Activated B cell treated with CpG ODN at 0.5 μM for 24 hours (primary cell): ENCODE measurements around the gene CLTC. TPM values are rescaled to one million over a fixed set of nuclear protein-coding genes. Genes with fewer than 3 reads are reported as not detected.

ENCODE experiments used
- ATAC-seq: fragments of 200-7000 bp; cut with Tn5 transposase; one replicate; pipeline ENCODE4 v1.10.0; 2021; ENCODE audit warnings: low read depth, mild to moderate bottlenecking, moderate library complexity
- CTCF ChIA-PET: fragments of 350-600 bp; sonication (Branson Sonifier 250); formaldehyde crosslinking; loops from one replicate; lab custom pipeline; 2021; ENCODE audit warnings: antibody characterized with exemption; lab: Charles Lee
- POLR2A ChIA-PET: fragments of 350-600 bp; sonication (Branson Sonifier 250); formaldehyde crosslinking; loops from one replicate; lab custom pipeline; 2021; ENCODE audit warnings: antibody characterized with exemption; lab: Charles Lee
- DNase-seq: peaks from one replicate; pipeline ENCODE4 v3.0.0; 2022
- H3K27ac Mint-ChIP-seq: one replicate; pipeline ENCODE4 v1.8.0; 2020; ENCODE audit warnings: mixed read lengths
- H3K27me3 Mint-ChIP-seq: one replicate; pipeline ENCODE4 v1.8.0; 2021; ENCODE audit warnings: mixed read lengths
- H3K36me3 Mint-ChIP-seq: one replicate; pipeline ENCODE4 v1.8.0; 2021; ENCODE audit warnings: low read depth, mixed read lengths
- H3K4me1 Mint-ChIP-seq: one replicate; pipeline ENCODE4 v1.8.0; 2021; ENCODE audit warnings: mixed read lengths
- H3K4me3 Mint-ChIP-seq: one replicate; pipeline ENCODE4 v1.8.0; 2020; ENCODE audit warnings: mild to moderate bottlenecking, mixed read lengths
- H3K9me3 Mint-ChIP-seq: one replicate; pipeline ENCODE4 v1.8.0; 2020; ENCODE audit warnings: mixed read lengths
- intact Hi-C: fragments of 100-400 bp; cut with micrococcal nuclease; formaldehyde crosslinking; loops from one replicate; pipeline ENCODE4 v1.15.1; 2024
- total RNA-seq: library from RNA; stranded (reverse); gene quantifications from 2 replicates; pipeline ENCODE4 v1.2.3, GENCODE V29; 2022
- TF ChIP-seq, protein P1 (sequence below): fragments of 200-600 bp; IDR thresholded peaks from one replicate; pipeline ENCODE4 v1.8.0; 2022; ENCODE audit warnings: antibody characterized with exemption, mild to moderate bottlenecking

The CLTC gene
- total RNA-seq, 1 donor from 2014 or later = 189 TPM

DNA sequence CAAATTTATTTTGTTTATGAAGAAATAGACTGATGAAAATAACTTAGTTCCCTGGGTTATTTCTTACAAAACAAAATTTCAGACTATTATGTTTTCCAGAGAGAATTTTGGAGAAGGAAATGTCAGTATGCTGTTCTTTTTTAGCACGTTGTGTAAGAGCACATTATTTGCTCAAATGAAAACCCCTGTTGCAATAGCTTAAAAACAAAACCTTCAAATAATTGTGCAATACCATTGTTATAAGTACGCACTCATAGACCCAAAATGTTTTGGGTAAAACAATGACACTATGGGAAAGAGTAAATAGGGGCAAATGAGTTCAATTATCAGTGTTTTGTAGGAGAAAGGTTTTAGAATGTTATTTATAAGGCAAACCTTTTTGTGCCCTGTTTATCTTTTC lies 106.0 kb downstream of the CLTC start:
- Mint-ChIP-seq H3K4me1 (peaks cover 2% of the 10 kb centered on the region), H3K27me3 (no peaks in the 10 kb centered on the region), H3K4me3 (no peak overlapping the region), H3K36me3 (peaks cover 7% of the 10 kb centered on the region), H3K9me3 (no peaks in the 10 kb centered on the region), H3K27ac (no peak overlapping the region)
- DNase-seq (no peak), ATAC-seq (no peak)
- ChIA-PET POLR2A (interaction anchor here (0.6 kb wide), 1 partner anchor 437 kb away, joined by 6 read pairs; no protein-coding TSS in a partner anchor), CTCF (no interaction called here)
- intact Hi-C loops = no loop called here
- TF ChIP-seq, protein P1, sequence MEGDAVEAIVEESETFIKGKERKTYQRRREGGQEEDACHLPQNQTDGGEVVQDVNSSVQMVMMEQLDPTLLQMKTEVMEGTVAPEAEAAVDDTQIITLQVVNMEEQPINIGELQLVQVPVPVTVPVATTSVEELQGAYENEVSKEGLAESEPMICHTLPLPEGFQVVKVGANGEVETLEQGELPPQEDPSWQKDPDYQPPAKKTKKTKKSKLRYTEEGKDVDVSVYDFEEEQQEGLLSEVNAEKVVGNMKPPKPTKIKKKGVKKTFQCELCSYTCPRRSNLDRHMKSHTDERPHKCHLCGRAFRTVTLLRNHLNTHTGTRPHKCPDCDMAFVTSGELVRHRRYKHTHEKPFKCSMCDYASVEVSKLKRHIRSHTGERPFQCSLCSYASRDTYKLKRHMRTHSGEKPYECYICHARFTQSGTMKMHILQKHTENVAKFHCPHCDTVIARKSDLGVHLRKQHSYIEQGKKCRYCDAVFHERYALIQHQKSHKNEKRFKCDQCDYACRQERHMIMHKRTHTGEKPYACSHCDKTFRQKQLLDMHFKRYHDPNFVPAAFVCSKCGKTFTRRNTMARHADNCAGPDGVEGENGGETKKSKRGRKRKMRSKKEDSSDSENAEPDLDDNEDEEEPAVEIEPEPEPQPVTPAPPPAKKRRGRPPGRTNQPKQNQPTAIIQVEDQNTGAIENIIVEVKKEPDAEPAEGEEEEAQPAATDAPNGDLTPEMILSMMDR = no peak

DNA sequence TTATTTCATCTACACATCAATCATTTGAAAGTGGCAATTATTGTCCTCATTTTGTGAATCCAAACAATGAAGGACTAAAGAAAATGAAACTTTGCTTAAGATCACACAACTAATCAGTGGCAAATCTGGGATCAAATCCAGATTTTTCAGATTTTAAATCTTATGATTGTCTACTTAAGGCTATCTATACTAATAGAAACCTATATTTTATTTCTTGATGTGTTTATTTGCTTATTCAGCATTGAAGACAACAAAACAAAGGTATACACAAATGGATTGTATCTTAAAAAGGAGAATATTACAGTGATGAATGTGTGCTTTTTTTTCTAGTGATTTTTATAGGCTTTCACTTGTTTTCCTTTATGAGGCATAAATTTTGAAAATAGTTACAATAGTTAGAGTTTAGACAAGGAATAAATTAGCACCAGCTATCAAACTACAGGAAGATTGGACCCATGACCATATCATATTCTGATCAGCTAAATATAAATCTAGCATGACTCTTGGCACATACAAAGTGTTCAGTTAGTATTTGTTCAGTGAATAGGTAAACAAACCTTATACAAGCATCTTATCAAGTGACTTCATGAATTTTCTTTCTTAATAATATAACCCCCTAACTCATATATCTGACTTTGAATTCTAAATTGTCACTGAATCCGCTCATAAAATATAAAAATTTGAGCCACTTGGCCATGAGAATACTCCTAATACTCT lies 108.3 kb downstream of the CLTC start:
- no peaks in the 10 kb centered on the region for H3K27me3 Mint-ChIP-seq

DNA sequence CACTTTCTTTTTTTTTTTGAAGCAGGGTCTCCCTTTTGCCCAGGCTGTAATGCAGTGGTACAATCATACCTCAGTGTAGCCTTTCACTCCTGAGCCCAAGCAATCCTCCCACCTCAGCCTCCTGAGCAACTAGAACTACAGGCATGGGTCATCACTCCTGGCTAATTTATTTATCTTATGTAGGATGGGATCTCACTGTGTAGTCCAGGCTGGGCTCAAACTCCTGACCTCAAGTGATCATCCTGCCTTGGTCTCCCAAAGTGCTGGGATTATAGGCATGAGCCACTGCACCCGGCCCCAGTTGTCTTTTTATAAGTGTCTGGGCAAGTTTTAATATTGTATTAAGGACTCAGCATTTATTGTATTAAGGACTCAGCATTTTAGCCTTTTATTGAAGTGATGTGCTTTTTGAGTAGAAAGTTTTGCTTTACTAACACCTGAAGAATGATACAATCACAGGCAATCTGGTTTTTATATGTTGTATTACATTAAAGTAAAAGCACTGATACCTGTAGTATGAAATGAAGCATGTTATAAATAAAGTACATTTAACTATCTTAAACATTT lies 110.7 kb downstream of the CLTC start:
- Mint-ChIP-seq H3K36me3 (peaks cover 18% of the 10 kb centered on the region), H3K9me3 (no peaks in the 10 kb centered on the region), H3K4me1 (no peaks in the 10 kb centered on the region), H3K4me3 (no peak overlapping the region), H3K27ac (no peak overlapping the region), H3K27me3 (no peaks in the 10 kb centered on the region)
- ATAC-seq (no peak), DNase-seq (no peak)
- TF ChIP-seq, protein P1 = no peak
- intact Hi-C loops = no loop called here
- POLR2A ChIA-PET = no interaction called here
- CTCF ChIA-PET = no interaction called here

More for the DNA sequence above, 108.3 kb downstream of the CLTC start:
- ChIA-PET POLR2A (no interaction called here), CTCF (no interaction called here)
- no peaks in the 10 kb centered on the region for H3K9me3 Mint-ChIP-seq
- peaks cover 14% of the 10 kb centered on the region for H3K36me3 Mint-ChIP-seq
- H3K27ac Mint-ChIP-seq = no peak overlapping the region
- no peak overlapping the region for H3K4me3 Mint-ChIP-seq
- DNase-seq = no peak
- TF ChIP-seq, protein P1 = no peak
- intact Hi-C loops = no loop called here
- ATAC-seq = no peak
- H3K4me1 Mint-ChIP-seq = peaks cover 2% of the 10 kb centered on the region

DNA sequence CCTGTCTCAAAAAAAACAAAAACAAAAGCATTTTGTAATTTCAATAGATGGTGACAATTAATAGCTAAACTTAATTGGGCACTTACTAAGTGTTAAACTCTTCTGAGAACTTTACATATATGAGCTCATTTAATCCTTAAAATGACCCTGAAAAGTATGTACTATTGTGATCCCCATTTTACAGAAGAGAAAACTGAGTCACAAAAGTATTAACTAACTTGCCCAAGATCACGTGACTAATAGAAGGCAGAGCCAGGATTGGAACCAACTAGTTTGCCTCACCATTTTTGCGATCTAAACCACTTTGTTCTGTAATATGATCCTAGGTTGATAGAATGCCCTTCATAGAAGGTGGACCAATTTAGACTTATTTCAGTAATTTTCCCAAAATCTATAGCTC lies 114.0 kb downstream of the CLTC start:
- no peak overlapping the region for H3K27ac Mint-ChIP-seq
- H3K9me3 Mint-ChIP-seq = no peaks in the 10 kb centered on the region
- peaks cover 37% of the 10 kb centered on the region for H3K36me3 Mint-ChIP-seq
- TF ChIP-seq, protein P1 = no peak
- H3K27me3 Mint-ChIP-seq = no peaks in the 10 kb centered on the region
- intact Hi-C loops = no loop called here
- CTCF ChIA-PET = interaction anchor here (1.1 kb wide), 1 partner anchor 13 kb away, joined by 3 read pairs; no protein-coding TSS in a partner anchor
- DNase-seq (no peak), ATAC-seq (no peak)
- H3K4me3 Mint-ChIP-seq = no peak overlapping the region
- POLR2A ChIA-PET = no interaction called here
- H3K4me1 Mint-ChIP-seq = no peaks in the 10 kb centered on the region

DNA sequence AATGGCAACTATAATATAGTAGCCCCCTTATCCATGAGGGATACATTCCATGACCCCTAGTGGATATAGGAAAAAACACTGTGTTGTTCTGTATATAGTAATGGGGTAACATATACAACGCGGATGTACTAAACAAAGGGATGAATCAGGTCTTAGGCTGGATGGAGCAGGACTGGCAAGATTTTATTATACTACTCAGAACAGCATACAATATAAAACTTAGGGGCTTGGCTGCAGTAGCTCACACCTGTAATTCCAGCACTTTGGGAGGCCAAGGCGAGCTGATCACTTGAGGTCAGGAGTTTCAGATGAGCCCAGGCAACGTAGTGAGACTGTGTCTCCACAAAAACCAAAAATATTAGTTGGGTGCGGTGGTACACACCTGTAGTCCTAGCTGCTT lies 114.5 kb downstream of the CLTC start:
- H3K27ac Mint-ChIP-seq = no peak overlapping the region
- no peaks in the 10 kb centered on the region for H3K27me3 Mint-ChIP-seq
- DNase-seq = no peak
- H3K4me3 Mint-ChIP-seq = no peak overlapping the region
- no peaks in the 10 kb centered on the region for H3K9me3 Mint-ChIP-seq
- TF ChIP-seq, protein P1 = no peak
- H3K36me3 Mint-ChIP-seq = peaks cover 37% of the 10 kb centered on the region
- ChIA-PET POLR2A (no interaction called here), CTCF (interaction anchor here (1.1 kb wide), 1 partner anchor 12 kb away, joined by 3 read pairs; no protein-coding TSS in a partner anchor)
- intact Hi-C loops = no loop called here
- ATAC-seq = no peak
- H3K4me1 Mint-ChIP-seq = no peaks in the 10 kb centered on the region
